NB4 (cell line): Measurements from ENCODE around the gene NUDT8.

Experiments
- DNase-seq: peaks from one replicate; pipeline ENCODE4 v3.0.0; 2010; ENCODE audit warnings: low read depth
- H3K4me3 ChIP-seq: one replicate; pipeline ENCODE4 v1.5.1; 2011; ENCODE audit warnings: mild to moderate bottlenecking, low read depth, low read length, moderate library complexity
- POLR2A ChIP-seq: IDR thresholded peaks from 2 replicates; pipeline ENCODE4 v1.6.1; 2011; ENCODE audit warnings: mild to moderate bottlenecking; ENCODE audit not compliant: insufficient read length; ENCODE audit errors: extremely low read depth
- TF ChIP-seq, protein P1 (sequence below): IDR thresholded peaks from one replicate; pipeline ENCODE4 v1.5.1; 2012; ENCODE audit warnings: low read depth, low read length

The NUDT8 gene

DNA sequence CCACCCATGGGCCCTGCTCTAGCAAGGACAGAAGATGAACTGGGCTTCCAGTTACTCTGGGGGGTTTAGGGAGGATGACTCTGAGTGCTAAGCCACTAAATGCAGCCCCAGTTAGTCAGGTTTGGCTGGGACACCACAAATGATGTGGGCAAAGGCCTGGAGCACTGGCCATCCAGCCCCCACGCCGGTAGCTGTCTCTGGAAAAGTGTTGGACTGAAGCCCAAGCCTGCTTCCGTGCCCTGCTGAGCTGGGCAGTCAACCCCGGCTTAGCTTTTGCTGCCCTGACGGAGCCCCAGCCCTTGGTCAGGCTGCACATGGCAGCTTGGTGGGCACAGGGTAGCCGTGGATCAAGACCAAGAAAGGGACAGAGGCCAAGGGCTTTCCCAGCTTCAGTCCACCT lies 51.8 kb downstream of the NUDT8 start:
- H3K4me3 ChIP-seq: no peak overlapping the region
- no peak for DNase-seq
- TF ChIP-seq, protein P1, sequence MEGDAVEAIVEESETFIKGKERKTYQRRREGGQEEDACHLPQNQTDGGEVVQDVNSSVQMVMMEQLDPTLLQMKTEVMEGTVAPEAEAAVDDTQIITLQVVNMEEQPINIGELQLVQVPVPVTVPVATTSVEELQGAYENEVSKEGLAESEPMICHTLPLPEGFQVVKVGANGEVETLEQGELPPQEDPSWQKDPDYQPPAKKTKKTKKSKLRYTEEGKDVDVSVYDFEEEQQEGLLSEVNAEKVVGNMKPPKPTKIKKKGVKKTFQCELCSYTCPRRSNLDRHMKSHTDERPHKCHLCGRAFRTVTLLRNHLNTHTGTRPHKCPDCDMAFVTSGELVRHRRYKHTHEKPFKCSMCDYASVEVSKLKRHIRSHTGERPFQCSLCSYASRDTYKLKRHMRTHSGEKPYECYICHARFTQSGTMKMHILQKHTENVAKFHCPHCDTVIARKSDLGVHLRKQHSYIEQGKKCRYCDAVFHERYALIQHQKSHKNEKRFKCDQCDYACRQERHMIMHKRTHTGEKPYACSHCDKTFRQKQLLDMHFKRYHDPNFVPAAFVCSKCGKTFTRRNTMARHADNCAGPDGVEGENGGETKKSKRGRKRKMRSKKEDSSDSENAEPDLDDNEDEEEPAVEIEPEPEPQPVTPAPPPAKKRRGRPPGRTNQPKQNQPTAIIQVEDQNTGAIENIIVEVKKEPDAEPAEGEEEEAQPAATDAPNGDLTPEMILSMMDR: no peak
- TF ChIP-seq POLR2A: no peak
